Uterine smooth muscle cell (primary cell): ENCODE data around the gene SNX10. TPM values are rescaled to one million over a fixed set of nuclear protein-coding genes. Genes with fewer than 3 reads are reported as not detected.

Experiments used
- total RNA-seq: library from RNA; depleted of rRNA; stranded (reverse); fragments of >200 nt; gene quantifications from 2 replicates; pipeline ENCODE4 v1.2.3, GENCODE V29; 2014

Gene SNX10, protein sequence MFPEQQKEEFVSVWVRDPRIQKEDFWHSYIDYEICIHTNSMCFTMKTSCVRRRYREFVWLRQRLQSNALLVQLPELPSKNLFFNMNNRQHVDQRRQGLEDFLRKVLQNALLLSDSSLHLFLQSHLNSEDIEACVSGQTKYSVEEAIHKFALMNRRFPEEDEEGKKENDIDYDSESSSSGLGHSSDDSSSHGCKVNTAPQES
- total RNA-seq = 4.9 and 6.1 TPM in 2 replicates

DNA sequence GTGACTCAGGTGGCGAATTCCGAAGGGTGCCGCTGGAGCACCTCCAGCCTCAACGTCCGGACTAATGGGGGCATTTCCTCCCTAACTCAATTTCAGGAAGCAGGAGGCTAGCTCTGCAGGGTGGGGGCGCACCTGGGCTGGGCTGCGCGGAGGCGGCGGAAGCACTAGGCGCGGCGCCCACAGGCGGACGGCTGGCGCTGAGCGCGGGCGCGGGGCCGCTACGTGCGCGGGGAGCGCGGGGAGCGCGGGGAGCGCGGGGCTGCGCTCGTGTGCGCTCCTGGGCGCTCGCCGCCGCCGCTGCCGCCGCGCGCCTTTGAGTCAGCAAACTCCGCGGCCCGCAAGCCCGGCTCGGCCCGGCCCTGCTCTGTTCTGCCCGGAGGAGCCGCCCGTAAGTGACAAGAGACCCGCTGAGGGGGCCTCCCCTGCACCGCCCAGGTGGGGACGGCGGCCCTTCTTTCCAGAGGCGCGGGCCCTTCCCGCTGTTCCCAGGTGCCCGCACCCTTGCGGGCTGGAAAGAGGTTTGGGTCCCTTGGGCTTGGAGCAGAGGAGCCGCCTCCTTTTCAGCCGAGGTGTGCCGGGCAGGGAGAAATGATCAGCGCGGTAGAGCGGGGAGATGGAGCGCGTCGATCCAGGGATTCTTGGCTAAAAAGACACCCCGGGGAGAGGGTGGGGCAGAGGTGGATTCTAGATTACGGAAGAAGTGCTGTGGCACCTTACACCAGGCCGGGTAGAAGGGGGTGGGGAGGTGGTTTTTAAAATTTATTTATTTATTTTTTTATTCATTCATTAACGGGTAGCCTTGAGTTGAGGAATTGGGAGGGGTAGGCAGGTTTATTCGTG, at the start of gene SNX10:
Gene SNX10, plus strand, starts transcription at position 164 of the 840 bp plus-strand sequence. CDS start 54,581 bp downstream, outside the sequence.

Other genes starting within 250 kb of the SNX10 start
- gene NFE2L3, start 139.7 kb upstream of the SNX10 start, total RNA-seq = 2.9 and 5.2 TPM in 2 replicates
- 92.5 and 175 TPM in 2 replicates for gene HNRNPA2B1, start 91.1 kb upstream of the SNX10 start, total RNA-seq
- 138 and 180 TPM in 2 replicates for gene CBX3, start 90.1 kb upstream of the SNX10 start, total RNA-seq